ENCODE measurements around the gene LHX3.

LHX3 gene

DNA sequence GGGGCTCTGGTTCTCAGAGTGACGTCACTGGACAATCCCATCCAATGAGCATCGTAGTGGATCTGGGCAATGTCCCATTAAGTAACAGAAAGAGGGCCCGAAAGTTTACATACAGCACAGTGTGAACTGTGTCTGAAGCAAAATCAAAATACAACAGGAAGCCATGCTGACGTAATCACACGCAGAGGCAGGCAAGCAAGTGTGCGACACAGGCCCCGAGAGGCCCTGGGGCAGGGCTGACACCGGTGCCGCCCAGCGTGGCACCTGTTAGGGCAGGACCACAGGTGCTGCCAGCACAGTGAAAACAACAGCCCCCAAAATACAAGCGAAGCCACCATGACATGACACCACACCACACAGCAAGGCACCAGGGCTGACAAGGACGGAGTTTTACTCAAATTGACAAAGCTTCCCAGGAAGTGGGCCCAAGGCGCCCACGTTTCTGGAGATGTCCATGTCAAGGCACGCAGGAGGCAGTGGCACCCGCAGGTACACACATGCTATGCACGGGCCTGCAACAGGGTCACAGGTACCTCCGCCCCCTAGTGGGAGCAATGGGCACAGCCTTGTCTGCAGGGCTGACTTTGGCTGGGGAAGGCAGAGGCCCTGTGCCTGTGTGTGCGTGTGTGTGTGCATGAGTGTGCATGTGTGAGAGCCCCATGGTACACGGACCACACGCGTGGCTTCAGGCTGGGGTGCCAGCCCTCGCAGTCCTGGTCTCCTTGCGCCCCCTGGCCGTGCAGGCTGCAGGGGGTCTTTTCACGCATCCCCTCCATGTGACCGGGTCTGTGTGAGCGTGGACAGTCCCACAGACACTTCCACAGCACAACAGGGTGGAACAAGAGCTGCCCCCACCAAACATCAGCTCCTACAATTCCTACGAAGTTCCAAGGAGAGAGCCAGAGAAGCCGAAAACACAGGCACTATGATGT lies 21.1 kb upstream of the LHX3 start:
- DNase-seq, result peak; percentile 19

DNA sequence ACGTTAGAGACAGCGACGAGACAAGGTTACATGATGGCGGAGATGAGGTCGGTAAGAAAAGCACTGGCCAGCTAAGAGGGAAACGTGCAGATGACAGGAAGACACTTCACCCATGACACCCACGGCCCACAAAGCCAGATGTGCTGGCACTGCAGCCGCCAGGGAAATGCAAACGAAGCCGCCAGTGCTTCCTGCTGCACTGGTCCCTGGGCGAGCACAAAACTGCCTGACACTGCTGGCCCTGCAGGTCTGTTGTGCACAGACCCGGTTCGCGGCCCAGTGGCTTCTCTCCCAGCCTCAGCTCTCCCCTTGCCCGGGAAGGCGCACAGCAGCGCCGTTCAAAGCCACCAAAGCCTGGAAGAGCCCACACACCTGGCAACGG lies 20.4 kb upstream of the LHX3 start:
- DNase-seq, result no peak

DNA sequence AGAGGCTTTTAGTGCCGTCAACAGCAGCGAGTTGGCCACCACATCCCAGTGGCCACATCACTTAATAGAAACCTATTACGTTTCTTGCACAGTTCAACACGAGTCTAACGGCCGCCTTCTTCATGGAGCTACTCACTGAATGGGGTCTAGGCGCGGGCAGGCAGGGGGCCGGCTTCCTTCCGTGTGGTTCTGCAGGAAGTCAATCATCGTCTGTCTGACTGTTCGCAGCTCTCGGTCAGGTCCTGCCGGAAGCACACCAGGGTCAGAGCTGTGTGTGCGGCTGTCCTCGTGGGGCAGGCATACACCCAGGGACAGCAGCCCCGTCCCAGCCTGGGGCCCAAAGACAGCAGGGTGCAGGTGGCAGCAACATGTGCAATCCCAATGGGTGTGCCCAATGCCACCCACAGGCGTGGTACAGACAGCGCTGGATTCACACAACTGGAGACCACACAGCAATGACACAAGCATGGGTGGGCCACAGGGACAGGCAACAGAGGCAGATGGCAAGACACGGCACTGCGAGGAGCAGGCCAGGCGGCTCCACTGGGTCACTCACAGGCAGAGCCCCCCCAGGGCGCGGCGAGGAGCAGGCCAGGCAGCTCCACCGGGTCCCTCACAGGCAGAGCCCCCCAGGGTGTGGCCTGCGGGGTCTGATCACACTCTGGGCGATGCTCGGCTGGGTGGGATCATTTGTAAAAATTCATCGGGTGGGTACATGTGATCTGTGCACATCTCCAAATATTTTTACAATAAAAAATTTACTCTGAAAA lies 19.1 kb upstream of the LHX3 start:
- DNase-seq, result no peak

DNA sequence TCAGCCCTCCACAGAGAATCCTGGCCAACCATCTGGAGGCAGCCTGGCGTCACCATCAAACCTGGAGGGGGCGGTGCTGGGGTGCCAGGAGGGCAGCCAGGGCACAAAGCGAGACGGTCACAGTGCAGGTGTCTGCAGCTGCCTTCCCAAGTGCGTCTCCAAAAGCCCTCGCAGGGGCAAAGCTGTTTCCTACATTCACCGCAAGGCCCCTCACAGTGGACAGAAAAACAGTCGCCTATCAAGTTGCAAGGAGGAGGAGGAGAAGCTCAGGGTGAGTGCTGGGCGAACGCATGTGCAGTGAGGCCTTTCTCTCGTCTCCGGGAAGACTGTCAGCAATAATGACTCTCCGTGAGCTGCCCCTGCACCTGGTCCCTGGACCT lies 18.0 kb upstream of the LHX3 start:
- no peak for DNase-seq

DNA sequence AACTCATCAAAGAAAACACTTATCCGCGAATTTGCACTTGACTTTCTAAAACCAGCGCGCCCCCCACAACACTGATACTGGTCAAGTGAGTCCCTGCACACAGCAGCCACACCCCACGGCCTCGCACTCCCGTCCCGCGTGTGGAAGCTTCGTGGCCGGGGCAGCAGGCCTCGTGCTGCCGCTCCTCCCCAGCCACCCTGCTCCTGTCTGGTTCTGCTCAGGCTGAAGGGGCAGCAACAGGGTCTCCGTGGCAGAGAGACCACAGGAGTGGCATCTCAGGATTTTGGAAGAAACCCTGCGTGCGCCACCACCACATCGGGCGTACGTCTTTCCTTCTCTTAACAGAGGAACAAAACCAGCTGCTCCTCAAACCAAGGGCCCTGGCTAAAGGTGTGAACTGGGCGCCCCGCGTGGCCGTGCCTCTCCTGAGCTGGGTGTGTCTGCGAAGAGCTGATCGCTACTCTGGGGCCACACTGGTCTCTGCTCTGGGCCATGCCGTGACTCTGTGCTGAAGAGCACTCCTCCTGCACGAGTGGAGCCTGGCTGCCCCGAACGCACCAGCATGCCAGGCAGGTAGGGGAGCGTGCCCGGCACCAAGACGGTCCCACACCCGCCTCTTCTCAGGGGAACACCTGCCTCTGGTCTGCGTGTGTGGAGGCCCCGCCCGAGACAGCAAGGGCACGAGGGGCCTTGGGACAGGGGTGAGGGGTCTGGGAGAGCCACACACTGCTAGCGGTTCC lies 17.4 kb upstream of the LHX3 start:
- DNase-seq, result no peak

DNA sequence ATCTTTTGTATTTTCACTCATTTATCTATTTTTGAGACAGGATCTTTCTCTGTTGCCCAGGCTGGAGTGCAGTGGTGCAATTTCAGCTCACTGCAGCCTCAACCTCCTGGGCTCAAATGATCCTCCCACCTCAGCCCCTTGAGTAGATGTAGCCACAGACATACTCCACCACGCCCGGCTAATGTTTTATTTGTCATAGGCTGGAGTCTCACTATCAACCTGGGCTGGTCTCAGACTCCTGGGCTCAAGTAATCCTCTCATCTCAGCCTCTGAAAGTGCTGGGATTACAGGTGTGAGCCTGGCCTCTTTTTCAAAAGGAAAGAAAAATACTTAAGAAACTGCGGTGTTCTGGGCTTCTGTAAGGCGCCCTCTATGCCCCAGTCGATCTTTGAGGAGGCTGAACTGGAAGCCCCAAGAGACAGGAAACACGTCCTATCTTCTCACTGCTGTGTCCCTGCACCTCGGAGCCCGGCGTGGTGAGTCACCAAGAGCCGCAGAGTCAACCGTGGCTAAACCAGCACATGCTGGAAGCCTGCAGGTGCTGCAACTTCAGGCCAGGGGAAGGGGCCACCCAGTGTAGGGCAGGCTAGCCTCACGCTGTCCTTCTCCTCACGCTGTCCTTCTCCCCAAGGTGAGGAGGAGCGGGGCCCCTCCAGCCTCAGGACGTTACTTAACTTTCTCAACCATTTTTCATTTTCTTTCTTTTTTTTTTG lies 15.2 kb upstream of the LHX3 start:
- DNase-seq, result no peak

DNA sequence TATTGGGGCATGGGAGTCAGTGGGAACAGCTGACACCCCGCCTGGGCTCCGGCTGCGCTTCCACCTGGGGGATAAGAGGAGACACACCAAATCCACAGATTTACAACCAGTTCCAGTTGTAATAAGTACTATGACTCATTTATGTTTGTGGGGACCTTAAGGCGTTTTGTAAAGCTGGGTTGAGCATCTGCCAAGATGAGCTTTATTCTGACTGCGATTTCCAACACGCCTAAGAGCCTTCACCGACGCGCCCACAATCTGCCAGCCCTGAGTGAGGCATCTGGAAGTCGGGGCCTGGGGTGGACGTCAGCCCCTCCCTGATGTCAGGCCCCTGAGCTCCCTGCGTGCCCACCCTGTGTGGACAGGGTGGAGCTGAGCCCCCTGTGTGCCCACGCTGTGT lies 14.3 kb upstream of the LHX3 start:
- DNase-seq, result no peak

DNA sequence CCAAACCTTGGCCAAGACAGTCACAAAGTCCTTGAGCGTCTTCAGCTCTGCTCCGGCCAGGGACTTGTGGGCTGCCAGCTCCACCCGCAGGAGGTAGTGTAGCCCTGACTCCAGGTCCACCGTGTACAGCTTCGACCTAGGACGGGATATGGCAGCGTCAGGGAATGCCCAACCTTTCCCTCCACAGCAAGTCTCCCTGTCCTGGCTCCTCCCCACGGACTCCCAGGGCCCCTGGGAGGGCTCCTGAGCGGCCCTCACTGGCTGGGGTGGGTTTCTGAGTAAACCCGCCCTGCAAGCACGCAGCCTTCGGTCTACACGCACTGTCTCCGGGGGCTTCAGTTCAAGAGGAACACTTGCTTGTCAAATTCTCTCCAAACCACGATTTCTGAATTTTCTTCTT lies 13.7 kb upstream of the LHX3 start:
- DNase-seq, result no peak

DNA sequence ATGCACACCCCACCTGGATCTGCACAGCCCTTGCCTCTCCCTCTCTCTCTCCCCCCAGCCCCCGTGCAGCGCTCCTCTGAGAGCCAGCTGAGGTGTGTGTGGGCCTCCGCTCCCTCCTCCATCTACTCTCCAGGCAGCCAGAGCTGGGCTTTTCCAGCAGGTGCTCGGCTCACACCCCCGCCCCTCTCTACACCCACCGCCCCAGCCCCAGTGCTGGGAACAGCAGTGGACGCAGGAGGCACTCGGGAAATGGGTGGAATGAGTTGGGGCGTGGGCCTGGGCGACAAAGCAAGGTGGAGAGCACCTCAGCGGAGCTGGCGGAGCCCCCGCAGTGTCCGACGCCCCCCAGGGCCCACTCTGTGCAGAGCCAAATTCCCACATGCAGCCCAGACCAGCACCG lies 13.3 kb upstream of the LHX3 start:
- DNase-seq, result no peak

DNA sequence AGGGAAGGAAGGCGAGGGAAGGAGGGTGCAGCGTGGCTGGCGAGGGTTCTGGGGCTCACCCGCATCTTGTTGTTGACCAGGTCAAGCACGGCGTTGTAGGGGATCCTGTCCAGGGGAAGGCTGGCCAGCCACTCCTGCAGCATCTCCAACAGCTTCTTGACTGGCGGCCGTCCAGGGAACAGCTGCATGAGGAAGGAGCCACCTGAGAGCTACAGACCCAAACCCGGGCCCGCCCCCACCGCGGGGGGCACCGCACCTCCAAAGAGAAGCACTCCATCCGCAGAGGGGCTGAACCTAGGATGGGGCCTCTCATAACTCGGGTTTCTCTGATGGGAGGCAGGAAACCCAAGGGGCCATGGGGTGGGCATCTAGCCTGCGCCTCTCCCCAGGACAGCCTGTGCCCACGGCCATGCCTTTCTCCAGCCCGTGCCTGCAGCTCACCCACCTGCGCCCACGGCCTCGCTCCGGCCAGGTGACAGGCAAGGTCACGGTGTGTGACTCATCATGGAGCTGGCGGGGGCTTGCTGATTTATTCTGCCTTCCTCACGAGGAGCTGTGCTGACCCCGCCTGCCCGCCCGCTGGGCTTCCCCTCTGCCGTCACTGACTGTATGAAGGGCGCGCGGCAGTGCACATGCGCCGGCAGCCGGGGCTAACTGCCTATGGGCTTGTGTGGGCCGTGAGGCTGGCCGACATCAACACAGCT lies 11.8 kb upstream of the LHX3 start:
- DNase-seq, result no peak

DNA sequence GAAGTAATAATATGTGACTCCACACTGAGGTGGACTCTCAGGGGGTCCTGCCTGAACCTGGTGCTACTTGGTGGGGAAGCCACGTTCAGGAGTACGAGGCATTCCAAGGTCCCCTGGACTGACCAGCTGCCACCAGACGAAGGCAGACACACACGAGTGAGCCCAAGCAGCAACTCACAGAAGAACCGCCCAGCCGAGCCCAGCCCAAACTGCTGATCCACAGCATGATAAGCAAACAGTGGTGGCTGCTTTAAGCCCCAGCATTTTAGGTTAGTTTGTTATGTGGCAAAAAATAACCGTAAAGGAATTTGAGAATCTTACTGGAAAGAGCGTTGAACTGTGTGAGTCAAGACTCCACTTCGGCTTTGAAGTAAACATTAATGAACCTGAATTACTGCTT lies 8.8 kb upstream of the LHX3 start:
- no peak for DNase-seq

DNA sequence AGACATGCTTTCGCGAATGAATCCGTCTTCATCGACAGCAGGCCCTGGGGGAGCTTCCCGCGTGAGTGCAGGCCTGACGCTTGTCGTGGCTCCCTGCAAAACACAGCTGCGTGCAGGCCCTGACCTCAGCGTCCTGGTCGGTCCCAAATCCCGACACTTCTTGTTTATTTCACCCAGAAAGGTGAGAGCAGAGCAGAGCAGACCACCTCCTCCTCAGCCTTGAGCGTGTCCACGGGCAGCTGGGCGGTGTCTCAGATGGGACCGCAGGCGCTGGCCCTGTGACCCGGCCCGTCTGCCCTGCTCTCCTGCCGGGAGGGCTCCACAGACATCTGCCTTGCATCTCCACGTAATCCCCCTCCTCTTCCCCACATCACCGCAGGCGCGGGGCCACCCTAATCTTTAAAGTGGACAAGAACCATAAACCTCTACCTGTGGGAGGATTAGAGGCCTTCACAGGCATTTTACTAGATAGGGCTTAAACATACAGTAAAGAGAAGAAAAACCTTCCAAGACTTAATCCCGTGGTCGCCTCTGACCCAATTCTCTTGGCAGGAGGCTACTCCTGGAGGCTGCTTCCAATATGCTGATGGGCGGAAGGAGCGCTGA lies 7.5 kb upstream of the LHX3 start:
- no peak for DNase-seq

DNA sequence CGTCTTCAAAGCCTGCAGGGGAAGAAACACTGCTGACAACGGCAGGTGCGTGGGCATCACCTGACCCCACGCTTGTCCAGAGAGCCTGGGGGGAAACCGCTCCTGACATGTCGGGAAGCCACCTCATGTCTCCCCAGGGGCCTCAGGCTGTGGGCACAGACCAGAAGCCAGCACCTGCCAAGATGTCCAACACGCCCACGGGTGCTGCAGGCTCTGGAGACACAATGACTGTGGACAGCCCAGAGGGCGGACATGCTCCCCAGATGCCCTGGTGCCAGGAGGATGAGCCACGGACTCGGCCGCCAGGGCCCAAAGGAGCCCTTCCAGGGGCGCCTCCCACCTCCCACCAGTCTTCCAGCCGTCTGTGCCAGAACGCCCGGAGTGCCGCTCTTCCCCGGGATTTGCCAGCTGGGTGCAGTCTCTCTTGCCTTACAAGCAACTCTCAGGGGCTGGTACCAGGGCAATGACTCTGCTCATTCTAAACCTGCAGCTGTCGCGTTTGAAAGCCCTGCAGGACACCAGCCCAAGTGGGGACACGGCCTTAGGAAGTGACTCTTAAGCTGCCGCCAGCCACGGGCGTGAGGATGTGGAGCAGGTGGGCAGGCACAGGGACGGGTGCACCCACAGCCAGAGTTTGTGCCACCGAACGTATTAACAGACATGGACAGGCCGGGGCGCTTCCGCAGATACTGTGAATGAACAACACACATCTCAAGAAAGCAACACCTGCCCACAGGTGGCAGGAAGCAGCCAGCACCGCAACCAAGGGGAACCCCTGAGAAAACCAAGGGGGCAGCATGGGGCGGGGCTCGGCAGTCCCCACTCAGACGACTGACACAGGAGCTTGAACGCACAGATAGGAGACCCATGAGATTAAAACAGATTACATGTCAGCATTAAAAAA lies 6.8 kb upstream of the LHX3 start:
- DNase-seq, result no peak

DNA sequence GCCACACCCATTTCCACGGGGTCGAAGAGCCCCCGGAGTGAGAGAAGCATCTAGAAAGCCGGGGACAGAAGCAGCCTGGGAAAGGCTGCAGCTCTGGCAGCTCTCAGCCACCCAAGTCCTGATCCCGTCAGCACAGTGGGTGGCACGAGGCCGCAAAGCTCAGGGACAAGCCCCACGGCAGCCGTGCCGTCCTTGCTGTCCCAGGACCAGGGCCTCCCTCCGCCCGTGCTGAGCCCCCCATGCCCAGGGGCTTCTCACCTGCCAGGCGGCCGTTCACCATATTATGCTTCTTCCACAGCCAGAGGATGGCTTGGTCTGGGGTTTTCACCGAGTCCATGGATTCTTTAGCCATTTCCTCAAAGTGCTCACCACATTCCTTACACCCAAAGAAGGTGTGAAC lies 6.1 kb upstream of the LHX3 start:
- no peak for DNase-seq

DNA sequence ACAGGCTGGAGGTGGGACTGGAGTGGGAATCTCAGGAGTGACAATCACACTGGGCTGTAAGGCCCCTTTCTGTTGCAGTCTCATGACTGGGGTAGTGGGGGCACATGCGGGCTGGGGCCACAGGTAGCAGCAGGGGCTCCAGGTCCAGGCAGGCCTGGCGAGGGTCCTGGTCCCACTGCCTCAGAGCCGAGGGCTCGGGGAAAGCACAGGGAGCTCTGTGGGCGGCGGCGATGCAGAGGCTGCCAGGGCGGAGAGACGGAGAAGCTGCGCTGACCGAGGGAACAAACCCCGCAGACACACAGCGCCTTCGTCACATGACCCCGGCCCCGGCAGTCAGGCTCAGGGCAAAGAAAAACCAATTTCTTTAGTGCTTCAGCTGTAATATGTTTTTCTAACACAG lies 5.3 kb upstream of the LHX3 start:
- DNase-seq, result no peak

DNA sequence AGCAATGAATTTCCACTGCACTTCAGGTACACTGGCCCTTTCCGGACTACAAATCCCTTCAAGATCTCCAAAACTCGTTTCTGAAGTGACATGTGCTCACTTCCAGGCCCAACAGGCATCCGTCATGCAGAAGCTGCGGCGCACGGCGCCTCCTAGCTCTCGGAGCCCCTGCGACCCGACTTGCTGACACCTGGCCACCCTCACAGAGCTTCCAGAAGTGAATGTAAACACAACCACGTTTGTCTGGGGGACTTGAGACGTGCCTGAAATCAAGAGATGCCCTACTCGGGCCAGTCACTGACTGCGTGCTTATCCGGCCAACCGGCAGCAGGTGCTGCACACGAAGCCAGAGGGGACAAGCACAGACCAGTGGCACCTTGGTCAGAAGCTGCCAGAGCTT lies 4.9 kb upstream of the LHX3 start:
- DNase-seq, result no peak

DNA sequence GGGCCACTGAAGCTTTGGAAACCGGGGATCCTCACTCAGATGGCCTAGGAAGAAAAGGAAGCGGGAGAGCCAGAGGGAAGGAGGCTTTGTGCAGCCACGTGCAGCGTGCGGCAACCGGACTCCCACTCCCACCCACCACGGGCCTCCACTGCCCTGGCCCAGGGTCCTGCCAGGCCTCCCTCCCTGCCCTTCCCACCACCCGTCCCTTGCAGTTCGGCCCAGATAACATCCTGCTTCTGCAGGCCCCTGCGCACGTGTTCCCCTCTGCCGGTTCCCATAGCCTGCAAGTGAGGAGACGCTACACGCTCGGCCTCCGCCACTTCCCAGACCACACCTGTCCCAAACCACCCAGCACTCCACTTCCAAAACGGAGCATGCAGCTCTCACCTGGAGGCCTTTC lies 4.3 kb upstream of the LHX3 start:
- no peak for DNase-seq

DNA sequence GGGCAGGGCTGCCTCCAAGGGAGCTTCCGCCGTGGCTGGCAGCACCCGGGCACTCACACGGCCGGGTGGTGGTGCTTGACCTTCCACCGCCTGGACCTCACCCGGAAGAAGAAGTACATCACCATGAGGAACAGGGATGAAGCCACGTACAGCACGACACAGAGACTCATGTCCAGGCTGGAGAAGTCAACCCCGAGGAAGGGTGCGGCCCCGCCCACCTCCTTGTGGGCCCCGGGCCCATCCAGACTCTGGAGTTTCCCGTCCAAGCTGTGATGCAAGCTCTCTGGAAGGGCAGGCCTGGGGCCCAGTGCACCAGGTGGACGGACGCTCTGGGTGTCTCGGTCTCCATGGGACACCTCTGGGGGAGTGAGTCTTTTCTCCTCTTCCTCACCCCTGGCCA lies 3.7 kb upstream of the LHX3 start:
- DNase-seq, result no peak

DNA sequence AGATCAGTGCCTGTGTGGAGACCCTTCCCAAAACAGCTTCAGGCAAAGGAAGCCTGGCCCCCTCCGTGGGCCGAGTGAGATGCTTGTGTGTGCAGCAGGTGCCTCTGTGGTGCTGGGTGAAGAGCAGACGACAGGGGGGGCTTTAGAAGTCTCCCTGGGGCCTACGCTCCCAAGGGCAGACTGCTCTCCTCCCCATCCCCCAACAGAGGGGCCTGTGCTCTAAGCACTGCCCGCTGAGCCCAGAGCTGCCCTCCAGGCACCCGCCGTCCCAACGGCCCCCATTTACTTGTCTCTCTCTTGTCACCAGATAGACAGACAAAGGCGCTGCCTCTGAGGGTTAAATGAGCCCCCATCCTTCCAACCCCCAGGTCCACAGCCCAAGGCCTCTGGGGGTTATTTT lies 2.7 kb upstream of the LHX3 start:
- no peak for DNase-seq

DNA sequence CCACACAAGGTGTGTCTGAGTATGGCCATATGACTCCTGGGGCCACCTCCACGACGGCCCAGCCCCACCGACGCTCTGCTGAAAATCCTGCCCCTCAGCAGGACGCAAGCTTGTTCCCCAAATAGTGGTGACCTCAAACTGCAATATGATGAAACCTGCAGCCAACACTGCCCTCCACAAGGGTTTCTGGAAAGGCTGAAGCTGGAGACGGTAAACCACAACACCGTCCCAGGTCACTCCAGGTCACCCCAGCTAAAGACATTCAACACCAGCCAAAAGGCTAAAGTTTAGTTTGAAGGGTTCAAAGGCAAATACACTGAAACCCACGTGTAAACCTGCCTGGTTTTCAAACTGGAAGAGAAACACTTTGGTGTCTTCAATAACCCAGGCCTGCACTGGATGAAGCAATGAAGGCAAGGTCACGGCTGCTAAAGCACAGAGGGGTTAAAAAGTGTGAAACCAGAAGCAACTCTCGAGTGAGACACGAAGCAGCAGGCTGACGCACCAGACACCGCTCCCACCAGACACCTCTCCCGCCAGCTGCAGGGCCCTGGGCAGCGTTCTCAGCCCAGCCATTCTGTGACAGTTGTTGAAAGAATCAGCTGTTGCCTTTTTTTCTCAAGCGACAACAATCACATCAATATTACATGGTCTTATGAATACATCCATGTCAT lies 1.8 kb upstream of the LHX3 start:
- DNase-seq, result no peak

Data from effector CD8-positive, alpha-beta T cell (primary cell).